Measurements from ENCODE around the gene AQP2.
"Not testable (repeated sequence)": the region's sequence is repeated elsewhere in the genome, so short reads cannot be mapped to it uniquely, and the experiment has no call there.

Gene AQP2

DNA sequence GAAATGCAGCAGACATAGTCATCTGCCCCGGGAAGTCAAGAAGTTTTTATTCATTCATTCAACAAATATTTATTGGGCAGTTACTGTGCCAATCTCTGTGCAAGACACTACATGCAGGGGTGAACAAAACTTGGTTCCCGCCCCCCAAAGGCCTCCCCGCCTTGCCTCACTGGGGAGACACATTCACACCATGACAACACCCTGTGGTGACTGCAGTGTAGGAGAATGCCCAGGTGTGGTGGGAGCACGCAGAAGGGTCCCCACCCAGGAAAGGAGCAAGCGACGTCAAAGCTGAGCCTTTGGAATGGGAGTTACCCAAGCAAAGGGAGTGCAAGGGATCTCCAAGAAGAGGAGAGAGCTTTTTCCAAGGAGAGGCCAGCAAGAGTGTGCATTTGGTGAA, 20.6 kb downstream of the AQP2 start:
- no peak for DNase-seq

DNA sequence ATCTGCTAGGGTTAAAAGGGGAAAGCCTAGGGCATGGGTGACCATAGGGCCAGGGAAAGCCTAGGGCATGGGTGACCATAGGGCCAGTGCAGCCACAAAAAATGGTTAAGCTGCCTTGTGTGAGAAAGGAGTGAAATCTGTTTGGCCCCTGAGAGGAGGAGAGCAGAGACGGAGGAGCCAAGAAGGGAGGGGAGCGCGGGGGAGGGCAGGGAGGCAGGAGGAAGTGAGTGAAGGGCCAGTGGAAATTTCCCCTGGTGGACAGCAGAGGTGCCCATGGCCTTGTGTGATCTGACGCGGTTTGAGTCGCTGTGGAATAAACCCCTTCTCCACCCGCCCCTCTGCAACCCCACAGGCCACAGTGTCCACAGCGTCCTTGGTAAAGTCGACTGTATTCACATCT, 21.6 kb downstream of the AQP2 start:
- DNase-seq, result no peak

DNA sequence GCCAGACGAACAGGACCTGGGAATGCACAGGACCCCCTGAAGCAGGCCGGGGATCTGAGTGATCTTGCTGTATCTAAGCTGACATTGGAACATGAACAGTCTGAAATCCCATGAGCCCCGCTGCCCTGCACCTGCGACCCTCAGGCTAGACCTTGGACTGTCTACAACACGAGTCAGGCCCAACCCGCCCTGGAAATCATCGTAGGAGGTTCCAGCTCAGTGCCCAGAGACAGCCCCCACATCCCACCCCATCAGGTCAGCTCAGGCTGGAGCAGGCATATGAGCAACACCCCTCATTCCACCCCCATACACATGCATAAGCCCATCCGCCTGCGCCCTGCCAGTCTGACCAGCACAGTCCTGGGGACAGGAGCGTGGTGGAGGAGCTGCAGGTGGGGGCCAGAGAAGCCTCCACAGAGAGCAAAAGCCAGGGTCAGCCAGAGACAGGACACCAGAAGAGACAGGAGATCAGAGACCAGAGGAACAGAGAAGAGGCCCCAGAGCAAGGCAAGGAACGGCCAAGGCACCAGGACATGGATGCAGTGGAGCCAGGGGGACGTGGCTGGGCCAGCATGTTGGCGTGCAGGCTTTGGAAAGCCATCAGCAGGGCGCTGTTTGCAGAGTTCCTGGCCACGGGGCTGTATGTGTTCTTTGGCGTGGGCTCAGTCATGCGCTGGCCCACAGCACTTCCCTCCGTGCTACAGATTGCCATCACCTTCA, 22.3 kb downstream of the AQP2 start, which contains the start of gene AQP6:
Gene AQP6 (plus strand): TSS at position 307 of the 720 bp plus-strand sequence. CDS start 227 bp downstream, at position 534.
- DNase-seq, result no peak

DNA sequence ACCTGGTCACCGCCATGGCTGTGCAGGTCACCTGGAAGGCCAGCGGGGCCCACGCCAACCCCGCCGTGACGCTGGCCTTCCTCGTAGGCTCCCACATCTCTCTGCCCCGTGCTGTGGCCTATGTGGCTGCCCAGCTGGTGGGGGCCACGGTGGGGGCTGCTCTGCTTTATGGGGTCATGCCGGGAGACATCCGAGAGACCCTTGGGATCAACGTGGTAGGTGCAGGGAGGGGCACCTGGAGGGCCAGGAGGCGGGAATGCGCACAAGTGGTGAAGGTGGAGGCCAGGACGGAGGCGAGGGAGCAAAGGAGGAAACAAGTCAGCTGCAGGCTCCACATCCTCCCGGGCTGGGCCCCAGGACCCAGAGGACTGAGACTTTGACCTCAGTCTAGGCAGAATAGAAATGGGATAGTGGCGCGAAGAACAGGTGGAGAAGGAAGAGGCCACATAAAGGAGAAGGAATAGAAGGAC, 22.9 kb downstream of the AQP2 start:
- DNase-seq, result no peak

DNA sequence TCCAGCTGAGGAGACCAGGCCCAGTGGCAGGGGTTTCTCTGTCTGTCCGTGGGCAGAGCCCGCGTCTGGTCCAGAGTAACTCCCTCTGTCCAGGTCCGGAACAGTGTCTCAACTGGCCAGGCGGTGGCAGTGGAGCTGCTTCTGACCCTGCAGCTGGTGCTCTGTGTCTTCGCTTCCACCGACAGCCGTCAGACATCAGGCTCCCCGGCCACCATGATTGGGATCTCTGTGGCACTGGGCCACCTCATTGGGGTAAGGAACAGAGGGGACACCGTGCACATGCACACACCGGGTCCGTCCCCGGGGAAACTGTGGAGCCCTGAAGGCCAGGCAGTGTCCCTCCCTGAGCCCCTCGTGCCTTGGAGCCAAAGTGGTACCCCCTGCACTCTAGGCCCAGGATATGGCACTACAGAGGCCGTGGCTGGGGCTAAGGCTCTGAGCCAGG, 23.7 kb downstream of the AQP2 start:
- no peak for DNase-seq

DNA sequence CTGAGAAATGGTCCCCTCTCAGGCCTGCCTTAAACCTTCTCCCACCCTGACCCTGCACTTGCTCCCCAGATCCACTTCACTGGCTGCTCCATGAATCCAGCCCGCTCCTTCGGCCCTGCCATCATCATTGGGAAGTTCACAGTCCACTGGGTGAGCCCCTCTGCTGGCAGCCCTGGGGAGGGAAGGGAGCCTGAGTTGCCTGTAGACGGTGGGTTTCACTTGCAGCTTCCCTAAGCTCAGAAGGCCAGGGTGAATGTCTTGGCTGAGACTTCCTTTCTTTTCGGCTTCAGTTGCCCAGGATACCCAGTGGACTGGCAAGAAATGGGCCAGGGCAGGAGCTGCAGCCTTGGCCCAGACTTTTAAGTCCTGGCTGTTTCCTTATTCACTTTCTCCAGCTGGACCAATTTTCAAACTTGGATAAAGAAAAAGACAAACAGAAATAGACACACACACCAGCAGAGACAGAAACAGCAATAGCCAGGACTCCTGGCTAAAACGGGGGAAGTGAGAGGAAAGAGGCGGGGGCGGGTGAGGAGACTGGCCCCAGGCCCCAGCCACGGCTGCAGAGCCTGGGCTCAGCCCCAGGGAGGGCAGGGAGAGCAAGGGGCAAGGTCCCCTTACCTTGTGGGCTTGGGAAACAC, 24.3 kb downstream of the AQP2 start:
- DNase-seq, result no peak

DNA sequence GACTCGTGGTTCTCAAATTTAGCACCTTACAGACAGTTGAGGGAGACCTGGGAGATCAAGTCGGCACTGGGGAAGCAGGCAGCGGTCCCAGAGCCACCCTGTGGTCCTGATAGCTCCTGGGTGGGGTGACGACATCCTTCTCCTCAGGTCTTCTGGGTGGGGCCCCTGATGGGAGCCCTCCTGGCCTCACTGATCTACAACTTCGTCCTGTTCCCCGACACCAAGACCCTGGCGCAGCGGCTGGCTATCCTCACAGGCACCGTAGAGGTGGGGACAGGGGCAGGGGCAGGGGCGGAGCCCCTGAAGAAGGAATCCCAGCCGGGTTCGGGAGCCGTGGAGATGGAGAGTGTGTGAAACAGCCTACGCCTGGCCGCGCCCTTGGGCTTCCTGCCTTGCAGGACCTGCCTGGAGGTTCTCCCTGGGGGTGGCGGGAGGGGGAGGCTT, 24.8 kb downstream of the AQP2 start:
- no peak for DNase-seq

DNA sequence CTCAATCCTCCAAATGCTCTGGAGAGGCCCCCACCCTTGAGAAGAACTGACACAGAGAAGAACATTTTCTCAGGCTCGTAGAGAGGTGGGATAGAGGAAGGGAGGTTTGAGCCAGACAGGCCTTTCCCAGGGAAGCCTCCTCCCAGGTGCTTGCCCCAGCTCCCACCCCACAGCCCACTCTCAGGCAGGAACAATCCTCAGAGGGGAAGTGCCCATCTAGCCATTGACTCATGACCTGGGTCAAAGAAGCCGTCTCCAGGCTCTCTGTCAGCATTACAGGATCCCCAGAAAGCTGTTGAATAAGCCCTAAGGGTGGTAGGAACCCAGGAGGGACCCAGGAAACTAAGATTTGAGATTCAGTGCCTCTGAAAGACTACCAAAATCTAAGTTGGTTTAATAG, 26.0 kb downstream of the AQP2 start:
- no peak for DNase-seq

DNA sequence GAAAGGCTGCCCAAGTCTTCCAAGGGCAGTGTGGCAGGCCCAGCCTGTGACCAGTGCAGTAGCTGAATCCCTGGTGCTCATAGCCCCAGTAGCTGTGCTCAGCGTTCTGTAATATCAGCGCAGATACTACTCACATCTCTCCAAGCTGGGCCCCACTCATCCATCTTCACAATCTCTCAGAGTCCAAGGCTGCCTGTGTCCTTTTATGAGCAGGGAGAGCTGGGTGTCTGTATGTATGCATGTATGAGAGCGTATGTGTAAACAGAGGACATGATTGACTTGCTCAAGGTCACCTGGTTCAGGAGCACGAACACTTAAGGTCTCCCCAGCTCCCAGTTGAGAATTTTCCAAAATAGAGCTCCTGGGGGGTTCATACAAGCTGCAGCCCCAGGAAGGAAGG, 27.6 kb downstream of the AQP2 start:
- no peak for DNase-seq

DNA sequence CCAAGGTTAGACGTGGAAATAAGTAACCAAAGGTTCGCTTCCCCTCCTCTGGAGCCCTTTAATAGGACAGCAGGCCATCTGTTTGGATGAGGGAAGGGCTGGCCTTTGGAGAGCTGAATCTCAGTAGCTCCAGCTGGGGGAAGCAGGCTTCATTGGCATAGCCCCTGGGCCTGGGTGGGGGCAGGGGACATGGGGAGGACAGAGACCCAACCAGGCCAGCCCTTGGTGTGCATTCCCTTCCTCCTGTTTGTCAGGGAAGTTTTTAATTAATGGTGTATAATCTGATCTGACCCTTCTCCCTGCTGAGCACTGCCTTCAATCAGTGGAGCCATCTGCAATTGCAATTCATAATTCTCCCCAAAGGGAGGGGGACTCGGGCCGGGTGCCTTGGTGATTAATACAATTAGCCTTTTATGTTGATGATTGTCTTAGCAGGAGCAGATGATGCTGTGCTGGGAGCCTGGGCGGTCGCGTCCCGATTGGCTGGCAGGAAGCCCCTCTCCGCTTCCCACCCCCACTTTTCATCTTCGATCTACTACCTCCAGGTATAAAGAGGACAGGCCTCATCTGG, 28.6 kb downstream of the AQP2 start:
- no peak for DNase-seq

DNA sequence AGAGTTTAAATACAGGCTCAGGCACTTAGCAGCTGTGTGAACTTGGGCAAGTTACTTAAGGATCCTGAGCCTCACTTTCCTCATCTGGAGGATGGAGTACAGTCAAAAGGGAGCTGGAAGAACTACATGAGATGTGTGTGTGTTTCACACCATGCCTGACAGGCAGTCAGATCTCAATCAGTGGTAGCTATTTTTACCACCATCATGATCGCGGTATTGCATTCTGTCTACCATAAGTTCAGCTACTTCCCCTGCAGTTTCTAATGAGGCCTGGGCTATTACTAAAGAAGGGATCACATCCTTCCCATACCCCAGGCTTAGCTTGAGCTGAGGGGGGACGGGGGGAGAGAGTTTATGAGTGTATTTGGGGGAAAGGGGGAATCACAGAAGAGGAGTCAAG, 29.3 kb downstream of the AQP2 start:
- no peak for DNase-seq

DNA sequence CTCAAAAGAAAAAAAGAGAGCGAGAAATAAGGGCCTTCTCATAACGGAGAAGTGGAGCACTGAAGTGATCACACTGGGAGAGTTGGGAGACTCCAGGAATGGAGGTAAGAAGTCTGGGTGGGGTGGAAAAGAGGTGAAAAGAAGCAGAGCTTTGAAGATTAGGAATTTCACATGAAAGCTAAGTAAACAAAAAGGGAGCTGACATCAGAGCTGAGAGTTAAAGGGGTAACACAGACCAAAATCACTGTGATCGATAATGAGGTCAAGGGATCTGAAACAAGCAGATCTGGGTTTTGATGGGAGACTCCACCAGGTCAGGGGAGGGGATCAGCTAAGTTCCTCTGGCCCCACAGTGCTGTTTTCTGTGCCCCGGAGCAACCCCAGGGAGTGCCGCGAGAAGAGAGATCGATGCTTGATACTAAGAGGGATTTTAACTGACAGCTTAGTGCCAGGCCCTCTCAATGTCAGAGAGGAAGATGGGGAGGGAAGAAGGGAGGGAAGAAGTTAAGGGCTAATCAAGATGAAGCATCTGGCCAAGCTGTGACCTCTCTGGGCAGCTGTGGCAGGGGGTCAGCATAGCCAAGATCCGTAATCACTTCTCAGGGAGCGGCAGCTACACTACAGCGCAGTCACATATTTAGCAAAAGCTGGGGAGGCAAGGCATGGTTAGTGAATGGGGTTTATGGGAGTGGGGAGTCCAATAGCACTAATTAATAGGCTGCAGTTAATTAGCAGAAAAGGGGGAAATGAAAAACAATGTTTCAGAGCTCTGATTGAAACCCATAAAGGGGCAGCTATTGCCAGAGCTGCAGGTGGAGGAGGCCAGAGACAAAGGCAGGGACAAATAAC, 30.2 kb downstream of the AQP2 start:
- no peak for DNase-seq

DNA sequence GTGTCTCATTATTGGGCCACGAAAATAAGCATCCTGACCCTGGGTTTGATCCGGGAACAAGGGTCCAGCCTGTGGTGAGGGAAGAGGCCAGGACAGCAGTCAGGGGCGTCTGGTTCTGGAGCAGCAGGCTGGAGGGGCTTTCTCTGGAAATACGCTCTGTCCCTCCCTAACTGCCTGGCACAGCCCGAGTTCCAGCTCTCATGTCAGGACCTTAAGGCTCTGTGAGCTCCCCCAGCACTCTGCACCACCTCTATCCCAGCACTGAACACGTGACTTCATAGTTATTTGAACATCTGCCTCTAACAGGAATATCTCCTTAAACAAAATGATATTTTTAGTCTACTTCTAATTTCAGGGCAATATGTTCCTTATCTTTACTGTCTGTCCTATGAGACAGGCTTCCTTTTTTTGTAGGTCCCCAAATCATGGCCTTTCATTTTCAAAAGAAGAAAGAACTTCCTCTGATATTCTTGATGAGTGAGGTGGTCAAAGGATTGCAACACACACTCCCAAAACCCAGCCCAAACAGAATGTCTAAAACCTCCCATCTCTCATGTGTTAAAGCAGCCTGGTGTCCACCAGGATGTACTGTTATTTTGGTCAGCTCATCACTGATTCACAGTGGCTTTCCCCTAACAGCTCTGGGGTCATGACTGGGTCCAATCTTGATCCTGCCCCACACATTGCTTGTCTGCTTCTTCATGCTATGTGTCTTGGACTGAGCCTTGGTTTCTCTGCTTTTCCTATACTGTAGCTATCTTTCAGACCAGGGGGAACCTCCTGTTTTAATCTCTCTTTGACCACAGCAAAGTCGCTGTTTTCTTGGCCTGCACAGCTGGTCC, 31.9 kb downstream of the AQP2 start:
- DNase-seq, result no peak

DNA sequence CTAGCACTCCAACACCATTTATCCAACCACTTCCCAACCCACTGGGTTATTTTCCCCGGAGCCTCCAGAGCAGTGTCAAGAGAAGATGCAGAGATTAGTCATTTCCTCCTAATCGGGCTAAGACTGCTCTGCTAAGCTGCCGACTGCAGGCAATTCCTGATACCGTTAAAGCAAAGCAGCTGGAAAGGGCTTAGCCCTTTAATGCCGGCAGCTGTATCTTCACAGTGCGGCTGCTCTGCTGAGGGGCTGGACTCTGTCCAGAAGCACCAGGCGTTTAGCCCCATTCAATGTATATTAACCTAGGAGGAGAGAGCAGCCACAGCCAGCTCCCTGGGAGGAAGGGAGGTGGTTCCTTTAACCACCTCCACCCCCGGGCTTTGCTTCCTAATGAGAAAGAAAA, 33.4 kb downstream of the AQP2 start:
- DNase-seq, result no peak

DNA sequence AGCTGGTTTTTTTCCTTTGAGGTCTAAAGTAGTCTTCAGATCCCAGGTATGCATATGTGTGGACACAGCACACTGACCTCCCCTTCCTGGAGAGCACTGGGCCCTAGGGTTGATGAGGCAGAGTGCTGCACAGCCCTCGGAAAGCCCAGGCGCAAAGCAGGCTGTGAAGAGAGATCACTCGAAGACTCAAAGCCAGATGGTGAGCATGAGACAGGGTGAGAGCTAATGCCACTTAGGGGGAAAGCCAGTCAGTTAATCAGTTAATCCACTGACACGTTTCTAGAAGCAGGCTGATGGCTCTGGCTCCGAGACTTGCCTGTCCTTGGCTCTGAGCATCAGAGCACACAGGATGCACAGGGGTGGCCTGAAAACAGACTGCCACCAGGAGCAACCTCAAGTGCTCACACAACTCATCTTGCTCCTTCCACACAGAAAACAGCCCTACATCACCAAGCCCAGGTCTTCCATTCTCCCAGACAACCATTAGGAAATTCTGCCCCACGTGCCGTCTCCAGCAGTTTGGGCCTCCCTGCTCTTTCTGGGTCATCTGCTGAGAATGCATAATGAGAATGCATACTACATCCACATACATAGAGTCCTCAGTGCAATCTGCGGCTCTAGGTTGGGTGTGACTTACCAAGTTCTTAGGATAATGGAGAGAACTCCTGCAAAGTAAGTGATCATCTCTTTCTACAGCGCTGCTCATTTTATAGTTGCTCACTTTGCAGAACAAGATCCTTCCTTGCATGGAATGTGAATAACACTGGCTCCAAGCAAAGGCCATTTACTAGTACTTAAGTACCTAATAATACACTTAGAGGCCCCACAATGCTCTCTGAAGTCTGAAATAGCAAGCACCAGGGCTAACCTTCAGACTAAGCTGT, 34.2 kb downstream of the AQP2 start:
- DNase-seq, result no peak

DNA sequence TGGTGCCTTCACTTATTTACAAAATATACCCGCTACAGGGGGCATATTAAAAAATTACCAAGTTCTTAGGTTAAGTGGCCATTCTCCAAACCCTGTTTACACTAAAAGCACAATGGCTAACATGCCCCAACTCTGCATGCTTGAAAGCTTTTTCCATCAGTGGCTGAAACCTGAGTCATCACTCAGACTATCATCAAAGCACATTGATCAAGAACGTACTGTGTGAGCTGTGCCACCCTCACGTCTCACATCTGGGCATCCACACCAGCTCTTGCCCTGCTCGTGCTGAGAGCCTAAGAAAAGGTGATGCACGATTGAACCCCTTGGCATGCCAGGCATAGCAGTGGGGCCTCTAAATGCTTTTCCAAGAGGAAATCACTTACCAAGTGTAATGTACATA, 35.4 kb downstream of the AQP2 start:
- no peak for DNase-seq

DNA sequence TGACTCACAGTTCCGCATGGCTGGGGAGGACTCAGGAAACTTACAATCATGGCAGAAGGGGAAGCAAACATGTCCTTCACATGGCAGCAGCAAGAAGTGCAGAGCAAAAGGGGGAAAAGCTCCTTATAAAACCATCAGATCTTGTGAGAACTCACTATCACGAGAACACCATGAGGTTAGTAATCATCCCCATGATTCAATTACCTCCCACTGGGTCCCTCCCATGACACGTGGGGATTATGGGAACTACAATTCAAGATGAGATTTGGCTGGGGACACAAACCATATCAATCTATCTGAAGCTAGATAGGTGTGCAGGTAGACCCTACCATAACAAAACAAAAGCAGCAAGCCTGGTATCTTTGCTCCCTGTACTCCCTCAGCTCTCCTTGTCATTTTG, 35.9 kb downstream of the AQP2 start:
- not testable (repeated sequence) for DNase-seq

DNA sequence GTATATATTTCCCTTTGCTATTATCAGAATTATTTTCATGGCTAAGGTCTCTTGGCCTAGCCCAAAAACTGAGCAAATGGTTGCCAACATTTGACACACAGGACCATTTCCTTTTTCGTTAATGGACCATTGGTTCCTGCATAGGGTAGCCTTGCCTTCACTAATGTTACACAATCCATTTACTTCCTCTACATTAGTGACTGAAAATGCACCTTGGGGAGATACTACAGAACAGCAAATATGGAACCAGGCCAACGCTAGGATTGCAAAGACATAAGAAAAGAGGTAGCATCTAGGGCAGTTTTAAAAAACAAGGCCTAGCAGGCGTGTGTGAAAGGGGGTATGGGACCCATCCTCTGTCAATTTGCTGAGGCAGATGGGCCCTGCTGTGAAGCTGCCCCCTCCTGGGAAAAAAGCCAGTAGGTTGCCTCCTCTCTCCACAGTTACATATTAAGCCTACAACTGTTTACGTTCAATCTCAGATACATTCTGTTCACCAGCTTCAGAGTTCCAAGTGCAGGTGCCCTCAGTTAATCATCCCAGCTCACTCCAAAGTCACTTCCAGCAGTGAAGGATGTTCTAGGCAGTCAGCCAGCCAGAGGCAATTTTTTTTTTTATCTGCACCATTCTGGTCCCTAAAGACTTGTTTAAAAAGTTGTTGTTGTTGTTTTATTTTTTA, 37.2 kb downstream of the AQP2 start:
- no peak for DNase-seq

DNA sequence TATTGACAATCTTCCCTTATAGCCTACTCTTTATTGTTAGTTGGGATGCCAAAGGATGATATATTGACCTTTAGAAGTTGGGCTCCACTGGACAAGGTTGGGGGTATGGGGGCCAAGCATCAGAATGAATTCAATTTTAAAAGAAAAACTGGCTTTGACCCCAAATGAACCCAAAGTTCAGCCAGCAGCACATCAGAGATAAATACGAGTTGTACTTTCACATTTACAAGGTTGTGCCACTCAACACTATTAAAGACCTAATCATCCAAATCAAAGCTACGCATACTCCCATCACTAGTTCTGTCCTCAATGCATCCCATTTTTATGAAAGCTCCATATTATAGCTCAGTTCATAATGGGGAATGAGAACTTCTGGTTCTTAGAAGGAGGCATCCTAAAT, 38.9 kb downstream of the AQP2 start:
- DNase-seq, result not testable (repeated sequence)

DNA sequence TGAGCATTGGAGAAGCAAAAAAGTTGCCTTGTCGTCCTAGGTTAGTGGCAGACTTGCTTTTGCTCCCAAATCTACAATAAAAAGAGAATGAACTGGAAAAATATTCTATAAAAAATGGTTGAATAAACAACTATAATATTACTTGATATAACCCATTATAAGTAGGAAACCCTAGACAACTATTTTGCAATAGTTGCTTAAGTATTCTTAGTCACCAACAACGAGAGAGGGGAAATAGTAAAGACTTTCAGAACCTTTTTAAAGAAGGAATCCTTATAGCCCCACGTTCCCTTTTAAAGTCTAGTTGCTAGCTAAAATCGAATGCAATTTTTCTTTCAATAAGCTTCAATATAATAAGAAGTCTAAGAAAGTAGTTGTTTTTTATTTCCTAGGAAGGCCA, 39.7 kb downstream of the AQP2 start:
- no peak for DNase-seq

DNA sequence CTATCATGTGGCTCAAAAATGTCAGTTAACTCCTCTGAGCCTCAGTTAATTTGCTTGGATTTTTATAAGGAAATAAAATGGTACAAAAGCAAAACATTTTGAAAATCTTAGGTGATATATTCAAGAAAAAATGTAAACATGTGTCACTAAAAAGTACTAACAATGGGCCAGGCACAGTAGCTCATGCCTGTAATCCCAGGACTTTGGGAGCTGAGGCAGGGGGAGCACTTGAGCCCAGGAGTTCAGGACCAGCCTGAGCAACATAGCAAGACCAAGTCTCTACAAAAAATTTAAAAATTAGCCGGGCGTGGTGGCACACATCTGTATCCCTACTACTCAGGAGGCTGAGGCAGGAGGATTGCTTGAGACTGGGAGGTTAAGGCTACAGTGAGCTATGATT, 47.9 kb downstream of the AQP2 start:
- DNase-seq, result no peak

Measured in CD4-positive, alpha-beta T cell treated with Interferon alpha-2 for 1 hour (primary cell).